Measurements from ENCODE around the gene VAV1.
"Not testable (repeated sequence)": the region's sequence is repeated elsewhere in the genome, so short reads cannot be mapped to it uniquely, and the experiment has no call there.

VAV1 gene

DNA sequence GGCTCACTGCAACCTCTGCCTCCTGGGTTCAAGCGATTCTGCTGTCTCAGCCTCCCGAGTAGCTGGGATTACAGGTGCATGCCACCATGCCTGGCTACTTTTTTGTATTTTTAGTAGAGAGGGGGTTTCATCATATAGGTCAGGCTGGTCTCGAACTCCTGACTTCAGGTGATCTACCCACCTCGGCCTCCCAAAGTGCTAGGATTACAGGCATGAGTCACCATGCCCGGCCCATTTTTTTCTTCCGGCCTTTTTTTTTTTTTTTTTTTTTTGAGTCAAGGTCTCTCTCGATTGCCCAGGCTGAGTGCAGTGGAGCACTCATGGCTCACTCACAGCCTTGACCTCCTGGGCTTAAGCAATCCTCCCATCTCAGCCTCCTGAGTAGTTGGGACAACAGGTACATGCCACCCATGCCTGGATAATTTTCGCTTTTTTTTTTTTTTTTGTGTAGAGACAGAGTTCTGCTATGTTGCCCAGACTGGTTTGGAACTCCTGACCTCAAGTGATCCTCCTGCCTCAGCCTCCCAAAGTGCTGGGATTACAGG lies 10.2 kb upstream of the VAV1 start:
- DNase-seq: not testable (repeated sequence)

- DNase-seq: no peak
Measured at GRCh38 chr19:6765738-6766356, 6.7 kb upstream of the VAV1 start.

DNA sequence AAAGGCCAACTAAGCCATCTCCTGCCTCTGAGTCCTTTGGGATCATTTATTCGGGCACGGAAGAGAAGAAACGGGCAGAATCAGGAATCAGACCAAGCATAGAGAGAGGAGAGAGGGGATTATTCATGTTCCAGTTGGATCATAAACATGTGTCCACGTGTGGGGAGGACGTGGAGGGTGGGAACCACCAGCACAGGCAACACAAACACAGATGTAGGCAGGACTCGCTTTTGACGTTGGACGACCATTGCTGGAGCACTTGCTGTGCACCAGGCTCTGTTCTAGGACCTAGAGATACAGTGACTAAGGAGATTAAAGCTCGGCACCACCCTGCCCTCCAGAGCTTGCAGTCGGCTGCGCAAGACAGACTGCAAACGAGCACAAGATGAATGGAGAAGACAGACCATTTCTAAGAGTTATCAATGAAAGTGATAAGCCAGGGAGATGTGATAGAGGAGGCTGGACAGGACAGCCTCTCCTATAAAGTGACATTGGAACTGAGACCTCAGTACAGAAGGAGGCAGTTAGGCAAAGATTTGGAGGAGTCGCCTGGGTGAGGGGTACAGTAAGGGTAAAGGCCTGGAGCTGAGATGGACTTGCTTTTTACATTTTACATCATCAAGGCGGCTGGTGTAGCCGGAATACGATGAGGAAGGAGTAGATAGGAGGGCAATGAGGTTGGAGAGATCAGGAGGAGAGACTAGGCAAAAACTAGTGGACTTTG lies 6.0 kb upstream of the VAV1 start:
- no peak for DNase-seq

GRCh38 chr19:6767081-6767356 lies 5.5 kb upstream of the VAV1 start:
- DNase-seq: no peak

- no peak for DNase-seq
Measured at GRCh38 chr19:6767357-6768235, 4.9 kb upstream of the VAV1 start, which contains the start of gene SH2D3A. Gene SH2D3A, minus strand, starts transcription at chr19:6767435. Its CDS starts 3,687 bp downstream, at chr19:6763748.

GRCh38 chr19:6768236-6768785 lies 4.2 kb upstream of the VAV1 start:
- no peak for DNase-seq

DNA sequence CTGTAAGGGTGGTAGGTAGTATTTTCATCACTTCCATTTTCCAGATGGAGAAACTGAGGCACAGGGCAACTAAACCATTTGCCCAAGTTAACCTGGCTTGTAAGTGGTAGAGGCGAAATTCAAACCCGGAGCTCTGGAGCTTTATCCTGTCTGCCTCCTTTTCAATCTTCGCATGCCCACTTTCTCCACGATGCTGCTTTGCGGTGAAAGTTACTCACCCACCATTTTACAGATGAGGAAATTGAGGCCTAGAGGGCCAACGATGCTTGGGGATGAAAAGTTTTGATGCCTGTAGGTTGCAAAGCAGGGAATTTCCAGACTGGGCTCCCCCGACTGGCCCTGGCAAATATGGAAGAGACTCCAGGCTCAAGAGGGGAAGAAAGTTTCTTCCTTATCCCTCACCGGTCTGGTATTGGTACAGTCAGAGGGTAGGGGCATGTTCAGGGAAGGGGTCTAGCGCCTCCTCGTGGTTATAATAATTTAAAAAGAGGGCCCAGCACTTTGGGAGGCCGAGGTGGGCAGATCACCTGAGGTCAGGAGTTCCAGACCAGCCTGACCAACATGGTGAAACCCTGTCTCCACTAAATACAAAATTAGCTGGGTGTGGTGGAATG lies 3.4 kb upstream of the VAV1 start:
- no peak for DNase-seq

DNA sequence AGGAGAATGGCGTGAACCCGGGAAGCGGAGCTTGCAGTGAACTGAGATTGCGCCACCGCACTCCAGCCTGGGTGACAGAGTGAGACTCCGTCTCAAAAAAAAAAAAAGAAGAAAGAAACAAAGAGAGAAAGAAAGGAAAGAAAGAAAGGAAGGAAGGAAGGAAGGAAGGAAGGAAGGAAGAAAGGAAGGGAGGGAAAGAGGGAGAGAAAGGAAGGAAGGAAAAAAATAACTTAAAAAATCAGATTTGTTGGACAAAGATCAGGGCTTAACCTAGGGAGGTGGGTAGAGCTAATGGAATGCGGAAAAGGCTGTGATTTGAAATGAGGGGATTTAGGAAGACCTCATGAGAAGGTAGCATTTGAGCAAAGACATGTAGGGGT lies 870 bp upstream of the VAV1 start:
- DNase-seq: not testable (repeated sequence)

- DNase-seq: no peak
Measured at GRCh38 chr19:6772866-6773322, 386 bp downstream of the VAV1 start.

- no peak for DNase-seq
Measured at GRCh38 chr19:6773323-6773931, 919 bp downstream of the VAV1 start.

- DNase-seq: no peak
Measured at GRCh38 chr19:6774821-6775707, 2.6 kb downstream of the VAV1 start.

GRCh38 chr19:6776045-6776444 lies 3.5 kb downstream of the VAV1 start:
- not testable (repeated sequence) for DNase-seq

GRCh38 chr19:6776999-6777398 lies 4.5 kb downstream of the VAV1 start:
- no peak for DNase-seq

DNA sequence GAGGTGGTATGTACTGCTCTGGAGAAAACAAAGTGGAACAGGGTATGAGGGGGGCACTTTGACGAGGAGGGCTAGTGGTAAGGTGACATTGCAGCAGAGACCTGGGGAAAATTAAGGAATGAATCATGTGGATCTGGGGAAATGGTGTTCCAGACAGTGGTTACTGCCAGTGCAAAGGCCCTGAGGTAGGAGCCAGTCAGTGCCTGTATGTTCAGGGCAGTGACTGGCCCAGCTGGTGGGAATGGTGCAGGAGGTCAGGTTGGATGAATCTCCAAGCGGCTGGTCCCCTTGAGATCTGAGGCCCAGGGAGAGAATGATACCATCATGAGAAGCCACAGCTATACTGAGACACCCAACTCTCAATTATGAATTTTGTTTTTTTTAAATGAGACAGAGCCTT lies 4.9 kb downstream of the VAV1 start:
- no peak for DNase-seq

DNA sequence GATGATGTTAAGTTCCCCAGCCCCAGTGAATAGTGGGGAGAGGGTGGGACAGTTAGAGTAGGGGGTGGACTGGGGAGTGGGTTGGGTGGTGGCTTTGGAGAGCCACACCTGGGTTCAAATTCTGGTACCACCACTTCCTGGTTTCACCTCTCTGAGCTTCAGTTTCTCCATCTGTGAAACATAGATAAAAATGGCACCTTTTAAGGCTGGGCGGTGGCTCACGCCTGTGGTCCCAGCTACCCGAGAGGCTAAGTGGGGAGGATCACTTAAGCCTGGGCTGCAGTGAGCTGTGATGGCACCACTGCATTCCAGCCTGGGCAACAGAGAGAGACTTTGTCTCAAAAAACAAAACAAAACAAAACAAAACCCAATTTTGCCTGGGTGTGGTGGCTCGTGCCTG lies 5.9 kb downstream of the VAV1 start:
- DNase-seq: no peak

GRCh38 chr19:6779206-6779605 lies 6.7 kb downstream of the VAV1 start:
- DNase-seq: no peak

DNA sequence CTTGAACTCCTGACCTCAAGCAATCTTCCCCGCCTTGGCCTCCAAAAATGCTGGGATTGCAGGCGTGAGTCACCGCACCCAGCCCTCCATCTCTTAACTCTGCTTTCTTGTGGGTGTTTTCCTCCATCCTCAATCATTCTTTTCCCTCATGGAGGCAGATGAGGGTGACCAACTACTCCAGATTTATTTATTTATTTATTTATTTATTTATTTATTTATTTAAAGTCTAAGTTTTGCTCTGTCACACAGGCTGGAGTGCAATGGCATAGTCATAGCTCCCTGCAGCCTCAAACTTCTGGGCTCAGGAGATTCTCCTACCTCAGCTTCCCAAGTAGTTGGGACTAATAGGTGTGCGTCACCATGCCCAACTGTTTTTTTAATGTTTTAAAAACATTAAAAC lies 14.9 kb downstream of the VAV1 start:
- DNase-seq: no peak

DNA sequence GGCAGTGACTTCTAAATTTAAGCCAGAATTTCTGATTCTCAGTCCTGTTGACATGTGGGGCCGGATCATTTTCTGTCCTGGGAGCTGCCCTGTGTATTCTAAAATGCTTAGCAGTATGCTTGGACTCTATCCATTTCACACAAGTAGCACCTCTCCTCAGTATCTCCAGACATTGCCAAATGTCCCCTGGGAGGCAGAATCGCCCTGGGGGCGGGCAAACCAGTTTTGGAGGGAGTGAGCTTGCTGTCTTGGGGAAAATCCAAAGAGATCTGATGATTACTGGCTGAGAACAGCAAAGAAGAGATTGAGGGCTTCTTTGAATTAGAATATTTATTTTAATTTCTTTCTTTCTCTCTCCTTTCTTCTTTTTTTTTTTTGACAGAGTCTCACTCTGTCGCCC lies 16.4 kb downstream of the VAV1 start:
- no peak for DNase-seq

DNA sequence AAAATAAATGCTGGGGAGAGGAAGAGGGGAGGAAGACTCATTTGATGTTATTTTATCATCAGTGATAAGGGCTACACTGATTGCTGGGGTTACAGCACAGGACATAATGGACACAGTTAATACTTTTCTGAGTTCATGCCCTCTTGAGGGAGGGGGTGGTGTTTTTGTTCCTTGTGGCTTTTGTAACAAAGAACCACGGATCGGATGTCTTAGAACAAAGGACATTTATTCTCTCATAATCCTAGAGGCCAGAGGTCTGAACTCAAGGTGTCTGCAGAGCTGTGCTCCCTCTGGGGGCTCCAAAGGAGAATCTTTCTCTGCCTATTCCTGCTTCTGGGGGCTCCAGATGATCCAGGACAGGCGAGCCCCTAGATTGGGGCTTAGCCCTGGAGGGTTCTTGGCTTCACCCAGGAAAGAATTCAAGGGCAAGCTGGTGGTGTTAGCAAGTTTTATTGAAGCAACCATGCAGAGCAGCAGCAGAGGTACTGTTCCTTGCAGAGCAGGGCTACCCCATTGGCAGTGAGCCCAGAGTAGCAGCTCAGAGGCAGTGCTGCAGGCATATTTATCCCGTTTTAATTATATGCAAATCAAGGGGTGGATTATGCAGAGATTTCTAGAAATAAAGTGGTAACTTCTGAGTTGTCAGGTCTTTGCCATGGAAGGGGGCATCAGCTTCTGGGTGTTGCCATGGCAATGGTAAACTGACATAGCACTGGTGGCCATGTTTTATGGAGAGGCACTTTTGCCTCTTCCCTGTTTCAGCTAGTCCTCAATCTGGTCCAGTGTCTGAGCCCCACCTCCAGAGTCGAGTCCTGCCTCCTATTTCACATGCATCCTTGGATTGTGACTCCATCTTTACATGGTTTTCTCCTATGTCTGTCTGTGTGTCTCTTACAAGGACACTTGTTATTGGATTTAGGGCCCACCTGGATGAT lies 18.0 kb downstream of the VAV1 start:
- no peak for DNase-seq

DNA sequence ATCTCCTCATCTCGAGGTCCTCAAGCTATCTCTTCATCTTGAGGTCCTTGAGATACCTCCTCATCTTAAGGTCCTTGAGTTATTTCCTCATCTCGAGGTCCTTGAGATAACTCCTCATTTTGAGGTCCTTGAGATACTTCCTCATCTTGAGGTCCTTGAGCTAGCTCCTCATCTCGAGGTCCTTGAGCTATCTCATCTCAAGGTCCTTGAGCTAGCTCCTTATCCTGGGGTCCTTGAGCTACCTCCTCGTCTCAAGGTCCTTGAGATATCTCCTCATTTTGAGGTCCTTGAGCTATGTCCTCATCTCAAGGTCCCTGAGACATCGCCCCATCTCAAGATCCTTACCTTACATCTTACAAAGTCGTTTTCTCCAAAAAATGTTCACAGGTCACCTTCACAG lies 18.7 kb downstream of the VAV1 start:
- no peak for DNase-seq
